Measurements from ENCODE around the gene VPS37B.
"Not testable (repeated sequence)": the region's sequence is repeated elsewhere in the genome, so short reads cannot be mapped to it uniquely, and the experiment has no call there.

The VPS37B gene

DNA sequence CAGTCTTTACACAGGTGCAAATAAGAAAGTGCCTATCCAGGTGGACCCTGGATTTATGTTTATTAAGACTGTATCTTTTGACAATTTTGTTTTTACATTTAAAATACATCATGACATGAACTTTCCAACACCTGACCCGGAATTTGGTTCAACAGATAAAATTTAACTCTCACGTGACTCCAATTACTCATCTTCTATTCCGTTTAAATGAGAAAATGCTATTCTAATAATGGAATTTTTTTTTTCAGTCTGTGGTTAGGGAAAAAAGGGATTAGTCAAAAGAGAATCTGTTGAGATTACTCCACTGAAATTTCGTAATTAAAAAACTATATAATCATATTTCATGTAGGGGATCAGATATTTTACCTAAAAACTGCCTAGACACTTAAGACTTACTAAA is 11.1 kb downstream of the VPS37B start:
- Histone ChIP-seq H3K27me3 (ENCODE audit: insufficient read depth, low read length) (no peaks in the 10 kb centered on the region), H3K4me1 (ENCODE audit: insufficient read depth, low read length) (peaks cover 45% of the 10 kb centered on the region), H3K4me3 (ENCODE audit: low read length) (no peak overlapping the region), H2AFZ (ENCODE audit: low read depth, low read length) (no peak overlapping the region), H3K36me3 (ENCODE audit: insufficient read depth, low read length) (no peaks in the 10 kb centered on the region), H3K9me3 (ENCODE audit: low read length) (no peaks in the 10 kb centered on the region)

DNA sequence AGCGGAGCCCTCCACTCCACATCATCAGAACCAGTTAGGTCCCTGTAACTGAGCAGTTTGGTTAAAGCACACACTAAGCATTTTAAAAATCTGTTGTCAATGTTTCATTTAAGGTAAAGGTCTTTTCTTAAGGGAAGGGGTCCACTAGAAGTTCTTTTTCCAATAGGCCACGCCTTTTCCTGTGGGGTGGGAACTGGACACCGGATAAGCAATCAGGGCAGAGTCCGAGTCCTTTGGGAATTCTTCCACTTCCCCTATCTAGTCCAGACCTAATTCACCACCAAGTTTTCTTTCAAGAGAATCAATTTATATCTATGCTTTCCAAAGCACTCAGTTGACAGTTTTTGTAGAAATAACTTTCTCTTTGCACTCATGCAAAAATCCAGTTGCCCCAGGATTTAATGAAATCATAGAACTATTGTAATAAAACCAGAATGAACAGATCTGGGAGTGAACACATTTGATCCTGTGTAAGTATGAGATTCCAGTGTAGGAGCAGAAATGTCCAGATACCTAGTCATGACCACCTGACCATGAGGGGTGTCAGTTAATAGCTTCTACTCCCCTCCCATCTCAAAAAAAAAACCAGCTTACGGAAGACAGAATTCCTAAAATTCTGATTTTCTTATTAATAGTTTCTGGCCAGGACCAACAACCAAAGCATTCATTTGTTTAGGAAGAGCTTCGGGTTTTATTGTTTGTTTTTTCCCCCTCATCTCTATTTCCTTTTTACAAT is 11.7 kb downstream of the VPS37B start:
- no peaks in the 10 kb centered on the region for H3K9me3 ChIP-seq (ENCODE audit: low read length)
- H2AFZ ChIP-seq (ENCODE audit: low read depth, low read length), result no peak overlapping the region
- peaks cover 42% of the 10 kb centered on the region for H3K4me1 ChIP-seq (ENCODE audit: insufficient read depth, low read length)
- no peaks in the 10 kb centered on the region for H3K36me3 ChIP-seq (ENCODE audit: insufficient read depth, low read length)
- H3K4me3 ChIP-seq (ENCODE audit: low read length), result no peak overlapping the region
- no peaks in the 10 kb centered on the region for H3K27me3 ChIP-seq (ENCODE audit: insufficient read depth, low read length)

DNA sequence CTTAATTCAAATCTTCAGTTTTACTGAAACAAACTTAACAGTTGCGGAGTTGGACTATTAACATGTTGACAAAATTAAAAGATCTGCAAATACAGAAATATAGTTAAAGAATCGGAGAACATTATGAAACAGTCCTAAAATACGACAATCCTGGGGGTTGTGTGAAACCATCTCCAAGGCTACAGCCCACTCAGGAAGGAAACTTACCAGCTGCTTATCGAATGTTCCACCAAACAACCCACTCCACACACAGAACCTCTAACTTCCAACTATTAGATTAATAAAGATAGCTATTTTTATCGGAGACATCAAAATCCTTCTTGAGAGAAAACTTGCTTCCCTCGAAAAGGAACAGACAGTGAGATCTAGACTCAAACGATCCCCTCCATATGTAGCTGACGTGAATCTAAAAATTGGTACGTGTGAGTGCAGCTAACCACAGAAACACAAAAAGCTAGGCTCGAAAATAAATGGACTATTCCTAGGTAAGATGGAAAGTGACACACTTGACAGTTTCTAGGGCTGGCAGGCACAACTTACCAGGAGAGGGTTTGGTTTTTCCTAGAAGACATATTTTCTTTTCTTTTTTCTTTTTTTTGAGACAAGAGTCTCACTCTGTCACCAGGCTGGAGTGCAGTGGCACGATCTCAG is 12.9 kb downstream of the VPS37B start:
- H3K4me3 ChIP-seq (ENCODE audit: low read length), result no peak overlapping the region
- H3K9me3 ChIP-seq (ENCODE audit: low read length), result no peaks in the 10 kb centered on the region
- no peak overlapping the region for H2AFZ ChIP-seq (ENCODE audit: low read depth, low read length)
- H3K4me1 ChIP-seq (ENCODE audit: insufficient read depth, low read length), result peaks cover 30% of the 10 kb centered on the region
- no peaks in the 10 kb centered on the region for H3K27me3 ChIP-seq (ENCODE audit: insufficient read depth, low read length)
- H3K36me3 ChIP-seq (ENCODE audit: insufficient read depth, low read length), result no peaks in the 10 kb centered on the region

DNA sequence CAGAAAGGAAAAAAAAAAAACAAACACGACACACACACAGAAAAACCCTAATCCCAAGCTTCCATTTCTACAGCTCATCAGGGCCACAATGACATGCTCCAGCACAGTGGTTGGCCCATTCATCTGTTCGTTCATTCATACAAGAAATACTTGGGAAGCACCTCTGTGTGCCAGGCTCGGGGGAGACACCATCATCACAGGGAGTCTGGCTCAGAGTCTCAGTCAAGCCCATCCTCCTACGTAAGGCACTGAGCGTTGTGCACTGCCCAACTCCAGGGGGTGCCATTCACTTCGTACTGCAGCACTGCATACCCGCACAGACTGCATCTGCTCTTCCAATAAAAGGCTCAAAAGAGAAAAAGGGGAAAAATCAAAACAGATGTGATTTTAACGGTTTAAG is 15.3 kb downstream of the VPS37B start:
- Histone ChIP-seq H3K4me3 (ENCODE audit: low read length) (no peak overlapping the region), H2AFZ (ENCODE audit: low read depth, low read length) (no peak overlapping the region), H3K36me3 (ENCODE audit: insufficient read depth, low read length) (no peaks in the 10 kb centered on the region), H3K4me1 (ENCODE audit: insufficient read depth, low read length) (peaks cover 29% of the 10 kb centered on the region), H3K9me3 (ENCODE audit: low read length) (no peaks in the 10 kb centered on the region), H3K27me3 (ENCODE audit: insufficient read depth, low read length) (no peaks in the 10 kb centered on the region)

DNA sequence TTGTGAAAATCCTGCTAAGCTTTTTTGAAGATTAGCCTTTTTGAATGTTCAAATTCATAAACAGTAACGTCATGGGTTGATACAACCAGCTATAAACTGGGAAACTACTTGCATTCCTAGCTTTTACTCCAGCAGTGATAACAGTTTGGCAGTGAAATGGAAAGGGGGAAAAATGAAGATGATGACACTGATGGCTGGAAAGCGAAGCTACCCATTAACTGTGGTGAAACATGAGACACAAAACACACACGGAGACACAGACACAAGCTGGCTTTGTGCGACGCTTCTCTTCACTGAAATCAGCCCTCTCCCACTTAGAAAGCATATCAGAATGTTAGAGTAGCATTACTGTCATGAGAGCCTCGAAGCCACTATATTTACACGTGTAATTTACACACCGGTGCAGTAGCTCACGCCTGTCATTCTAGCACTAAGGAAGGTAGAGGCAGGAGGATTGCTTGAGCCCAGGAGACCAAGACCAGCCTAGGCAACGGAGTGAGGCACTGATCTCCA is 15.7 kb downstream of the VPS37B start:
- no peak overlapping the region for H3K4me3 ChIP-seq (ENCODE audit: low read length)

DNA sequence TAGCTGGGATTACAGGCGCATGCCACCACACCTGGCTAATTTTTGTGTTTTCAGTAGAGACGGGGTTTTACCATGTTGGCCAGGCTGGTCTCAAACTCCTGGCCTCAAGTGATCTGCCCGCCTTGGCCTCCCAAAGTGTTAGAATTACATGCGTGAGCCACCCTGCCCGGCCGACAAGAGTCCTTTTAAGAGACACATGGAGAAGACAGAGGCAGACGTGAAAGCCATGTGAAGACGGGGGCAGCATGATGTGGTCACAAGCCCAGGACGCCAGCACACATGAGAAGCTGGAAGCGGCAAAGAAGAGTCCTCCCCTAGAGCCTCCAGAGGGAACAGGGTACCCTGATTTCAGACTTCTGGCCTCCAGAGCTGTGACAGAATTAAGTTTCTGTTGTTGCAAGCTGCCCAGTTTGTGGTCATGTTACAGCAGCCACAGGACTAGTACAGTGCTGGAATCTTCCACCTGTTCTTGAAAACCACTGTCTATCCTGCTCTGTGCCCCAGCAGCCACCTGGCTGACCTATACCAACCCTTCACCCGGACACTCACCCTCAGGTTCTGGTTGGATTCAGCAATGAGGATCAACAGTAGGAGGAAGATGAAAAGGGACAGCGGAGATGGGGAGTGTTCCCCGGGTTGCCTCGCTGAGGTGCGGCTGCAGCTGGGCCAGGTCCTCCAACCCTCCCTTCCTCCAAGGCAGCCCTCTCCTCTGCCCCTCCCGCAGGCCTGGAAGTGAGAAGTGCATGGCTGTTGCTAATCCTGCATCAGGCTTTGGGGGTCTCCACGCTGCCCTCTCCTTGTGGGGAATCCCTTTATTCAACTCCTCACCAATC is 16.9 kb downstream of the VPS37B start:
- Histone ChIP-seq H3K36me3 (ENCODE audit: insufficient read depth, low read length) (no peaks in the 10 kb centered on the region), H3K4me1 (ENCODE audit: insufficient read depth, low read length) (peaks cover 38% of the 10 kb centered on the region), H3K9me3 (ENCODE audit: low read length) (no peaks in the 10 kb centered on the region), H3K27me3 (ENCODE audit: insufficient read depth, low read length) (no peaks in the 10 kb centered on the region), H2AFZ (ENCODE audit: low read depth, low read length) (no peak overlapping the region), H3K4me3 (ENCODE audit: low read length) (no peak overlapping the region)

More for the DNA sequence above, 15.7 kb downstream of the VPS37B start:
- no peaks in the 10 kb centered on the region for H3K36me3 ChIP-seq (ENCODE audit: insufficient read depth, low read length)
- H2AFZ ChIP-seq (ENCODE audit: low read depth, low read length), result no peak overlapping the region
- no peaks in the 10 kb centered on the region for H3K9me3 ChIP-seq (ENCODE audit: low read length)
- peaks cover 34% of the 10 kb centered on the region for H3K4me1 ChIP-seq (ENCODE audit: insufficient read depth, low read length)
- H3K27me3 ChIP-seq (ENCODE audit: insufficient read depth, low read length), result no peaks in the 10 kb centered on the region

DNA sequence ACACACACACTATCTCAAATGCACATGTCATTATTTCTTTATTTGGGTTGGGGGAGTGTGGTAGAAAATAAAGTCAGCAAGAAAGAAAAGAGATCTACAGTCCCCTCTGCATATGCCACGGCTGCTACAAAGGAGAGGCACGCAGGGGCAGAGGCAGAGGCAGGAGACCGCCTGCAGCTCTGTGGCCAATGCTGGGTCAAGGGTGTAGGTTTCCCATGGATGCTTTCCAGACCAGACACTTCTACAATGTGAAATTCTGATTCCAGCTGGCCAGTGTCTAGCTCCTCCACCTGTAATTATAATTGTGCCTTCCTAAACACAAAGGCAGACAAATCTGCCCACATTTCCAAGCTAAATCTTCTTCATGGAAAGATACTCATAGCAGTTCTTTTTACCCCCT is 19.2 kb downstream of the VPS37B start:
- Histone ChIP-seq H2AFZ (ENCODE audit: low read depth, low read length) (no peak overlapping the region), H3K9me3 (ENCODE audit: low read length) (no peaks in the 10 kb centered on the region), H3K27me3 (ENCODE audit: insufficient read depth, low read length) (no peaks in the 10 kb centered on the region), H3K4me1 (ENCODE audit: insufficient read depth, low read length) (peaks cover 61% of the 10 kb centered on the region), H3K36me3 (ENCODE audit: insufficient read depth, low read length) (no peaks in the 10 kb centered on the region), H3K4me3 (ENCODE audit: low read length) (no peak overlapping the region)

DNA sequence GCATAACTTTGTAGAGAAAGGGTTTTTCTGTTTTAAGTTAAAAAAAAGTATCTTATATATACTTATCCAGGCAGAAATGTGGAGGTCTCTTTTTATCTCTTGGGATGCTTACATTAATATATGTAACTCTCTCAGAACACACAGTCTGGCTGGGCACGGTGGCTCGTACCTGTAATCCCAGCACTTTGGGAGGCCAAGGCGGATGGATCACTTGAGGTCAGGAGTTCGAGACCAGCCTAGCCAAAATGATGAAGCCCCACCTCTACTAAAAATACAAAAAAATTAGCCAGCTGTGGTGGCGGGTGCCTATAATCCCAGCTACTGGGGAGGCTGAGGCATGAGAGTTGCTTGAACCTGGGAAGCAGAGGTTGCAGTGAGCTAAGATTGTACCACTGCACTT is 19.6 kb downstream of the VPS37B start:
- not testable (repeated sequence) for H2AFZ ChIP-seq (ENCODE audit: low read depth, low read length); H3K36me3 ChIP-seq (ENCODE audit: insufficient read depth, low read length); H3K4me3 ChIP-seq (ENCODE audit: low read length); H3K9me3 ChIP-seq (ENCODE audit: low read length); H3K27me3 ChIP-seq (ENCODE audit: insufficient read depth, low read length)
- H3K4me1 ChIP-seq (ENCODE audit: insufficient read depth, low read length), result peaks cover 63% of the 10 kb centered on the region

DNA sequence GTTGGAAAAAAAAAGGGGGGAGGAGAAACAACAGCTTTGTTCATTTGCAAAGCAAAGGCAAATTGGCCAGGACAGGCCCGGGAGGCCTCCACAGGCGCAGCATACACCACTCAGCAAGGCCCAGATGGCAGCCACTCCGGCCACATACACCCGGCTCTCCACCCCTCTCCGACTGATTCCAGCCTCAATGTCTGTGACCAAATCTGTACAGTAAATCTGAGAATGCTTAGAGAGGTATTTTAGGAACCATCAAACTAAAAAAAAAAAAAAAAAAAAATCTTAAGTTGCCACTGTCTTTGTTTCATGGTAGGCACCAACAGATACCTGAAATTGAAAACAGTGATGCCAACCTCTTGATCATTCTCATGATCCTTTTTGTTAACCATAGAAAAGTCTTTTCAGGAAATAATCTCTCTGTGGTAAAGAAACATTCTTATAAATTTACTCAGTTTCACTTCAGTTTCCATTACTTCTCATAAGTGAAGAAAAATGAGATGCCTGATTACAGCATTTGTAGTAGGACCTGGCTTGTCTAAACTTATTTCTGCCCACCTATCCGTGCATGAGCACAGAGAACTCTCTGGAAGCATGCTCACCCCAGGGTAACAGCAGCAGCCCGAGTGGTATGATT is 20.2 kb downstream of the VPS37B start:
- Histone ChIP-seq H3K4me1 (ENCODE audit: insufficient read depth, low read length) (peaks cover 63% of the 10 kb centered on the region), H3K9me3 (ENCODE audit: low read length) (no peaks in the 10 kb centered on the region), H3K27me3 (ENCODE audit: insufficient read depth, low read length) (no peaks in the 10 kb centered on the region), H2AFZ (ENCODE audit: low read depth, low read length) (no peak overlapping the region), H3K4me3 (ENCODE audit: low read length) (no peak overlapping the region), H3K36me3 (ENCODE audit: insufficient read depth, low read length) (no peaks in the 10 kb centered on the region)

DNA sequence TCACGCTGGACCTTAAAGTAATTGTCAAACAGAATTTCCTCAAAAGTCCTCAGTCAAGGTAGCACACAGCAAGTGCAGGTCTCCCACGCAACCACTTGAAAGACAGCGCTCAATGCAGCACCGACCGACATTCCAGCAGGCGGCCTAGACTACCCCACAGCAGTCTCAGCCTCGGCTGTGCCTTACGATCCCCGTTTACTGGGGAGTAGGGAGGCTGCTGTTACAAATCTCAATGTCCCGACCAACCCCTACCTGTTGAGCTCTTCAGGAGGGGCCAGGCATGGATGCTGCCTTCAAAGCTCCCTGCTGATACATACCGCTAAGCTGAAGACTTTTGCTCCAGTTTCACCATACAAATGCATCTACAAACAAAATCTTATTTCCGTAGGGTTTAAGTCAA is 21.8 kb downstream of the VPS37B start:
- Histone ChIP-seq H3K4me1 (ENCODE audit: insufficient read depth, low read length) (peaks cover 62% of the 10 kb centered on the region), H2AFZ (ENCODE audit: low read depth, low read length) (no peak overlapping the region), H3K4me3 (ENCODE audit: low read length) (no peak overlapping the region), H3K9me3 (ENCODE audit: low read length) (no peaks in the 10 kb centered on the region), H3K27me3 (ENCODE audit: insufficient read depth, low read length) (no peaks in the 10 kb centered on the region), H3K36me3 (ENCODE audit: insufficient read depth, low read length) (peaks cover 16% of the 10 kb centered on the region)

DNA sequence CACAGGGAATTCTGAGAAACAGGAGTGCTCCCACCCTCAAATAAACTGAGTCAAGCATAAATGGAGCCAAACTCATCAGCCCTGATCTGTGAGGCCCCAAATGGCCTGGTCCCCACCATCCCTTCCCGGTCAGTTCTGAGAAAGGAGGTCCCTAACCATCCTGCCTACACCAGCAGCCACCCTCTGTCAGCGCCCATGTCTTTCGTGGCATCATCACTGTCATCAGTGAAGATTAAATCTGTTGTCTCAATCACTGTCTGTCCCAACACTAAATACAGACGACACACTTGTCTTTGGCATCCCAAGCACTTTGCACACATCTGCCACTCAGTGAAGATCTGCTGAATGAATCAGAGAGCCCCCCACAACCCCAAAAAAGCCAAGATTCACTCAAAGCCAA is 22.4 kb downstream of the VPS37B start:
- H3K4me3 ChIP-seq (ENCODE audit: low read length), result no peak overlapping the region
- H2AFZ ChIP-seq (ENCODE audit: low read depth, low read length), result no peak overlapping the region
- H3K36me3 ChIP-seq (ENCODE audit: insufficient read depth, low read length), result peaks cover 21% of the 10 kb centered on the region
- H3K9me3 ChIP-seq (ENCODE audit: low read length), result no peaks in the 10 kb centered on the region
- H3K4me1 ChIP-seq (ENCODE audit: insufficient read depth, low read length), result peaks cover 62% of the 10 kb centered on the region
- no peaks in the 10 kb centered on the region for H3K27me3 ChIP-seq (ENCODE audit: insufficient read depth, low read length)

DNA sequence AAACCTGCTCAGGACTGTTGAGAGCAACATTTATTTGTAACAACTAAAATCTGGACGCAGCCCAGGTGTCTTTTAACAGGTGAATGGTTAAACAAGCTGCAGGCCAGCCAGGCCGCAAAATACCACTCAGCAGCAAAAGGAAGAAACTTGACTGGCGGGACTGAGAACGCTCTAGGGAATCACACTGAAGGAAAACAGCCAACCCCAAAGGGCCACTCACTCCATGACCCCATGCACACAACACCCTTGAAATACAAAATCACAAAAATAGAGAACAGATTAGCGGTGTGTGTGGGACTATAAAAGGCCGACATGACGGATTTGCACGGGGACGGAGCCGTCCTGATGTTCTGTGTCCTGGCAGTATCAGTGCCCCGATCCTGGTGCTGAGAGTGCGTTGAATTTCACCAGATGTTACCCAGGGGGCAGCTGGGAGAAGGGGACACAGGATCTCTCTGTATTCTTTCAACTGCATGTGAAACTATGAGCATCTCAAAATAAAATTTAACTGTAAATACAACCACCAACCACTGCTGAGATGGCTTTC is 23.0 kb downstream of the VPS37B start:
- no peak overlapping the region for H2AFZ ChIP-seq (ENCODE audit: low read depth, low read length)
- H3K9me3 ChIP-seq (ENCODE audit: low read length), result no peaks in the 10 kb centered on the region
- no peak overlapping the region for H3K4me3 ChIP-seq (ENCODE audit: low read length)
- H3K27me3 ChIP-seq (ENCODE audit: insufficient read depth, low read length), result no peaks in the 10 kb centered on the region
- peaks cover 62% of the 10 kb centered on the region for H3K4me1 ChIP-seq (ENCODE audit: insufficient read depth, low read length)
- peaks cover 28% of the 10 kb centered on the region for H3K36me3 ChIP-seq (ENCODE audit: insufficient read depth, low read length)
